Endothelial cell of umbilical vein (primary cell): ENCODE results near the gene RET. TPM values are rescaled to one million over a fixed set of nuclear protein-coding genes. Genes with fewer than 3 reads are reported as not detected.

Source experiments
- BruUV-seq: library from RNA; stranded (reverse); fragments of 400-500 nt; replicated peaks from 2 replicates; lab custom pipeline; 2021; lab: Mats Ljungman, UMichigan
- CTCF ChIA-PET: fragments of 300-600, 350-600 bp; sonication (Branson Sonifier 250); formaldehyde crosslinking; loops from one replicate; lab custom pipeline; 2021; ENCODE audit warnings: antibody characterized with exemption, inconsistent platforms; lab: Charles Lee
- POLR2A ChIA-PET: fragments of 300-600, 350-600 bp; sonication (Branson Sonifier 250); formaldehyde crosslinking; loops from one replicate; lab custom pipeline; 2021; ENCODE audit warnings: antibody characterized with exemption, inconsistent platforms; lab: Charles Lee
- DNase-seq: peaks from one replicate; pipeline ENCODE4 v3.0.0-alpha.2; 2011; ENCODE audit warnings: low read depth, low spot score
- FAIRE-seq: peaks from 2 replicates; lab custom pipeline; 2011; peaks lifted over from hg19 to GRCh38; lab: Jason Lieb, UNC
- H2AFZ ChIP-seq: 2 replicates; pipeline ENCODE4 v1.6.0; 2012; ENCODE audit warnings: low read depth, low read length, control low read depth, inconsistent platforms
- H3K27ac ChIP-seq: 2 replicates; pipeline ENCODE4 v1.5.1; 2011; ENCODE audit warnings: low read depth, mild to moderate bottlenecking, control low read depth, low read length, moderate library complexity; ENCODE audit not compliant: insufficient read depth
- H3K27me3 ChIP-seq, 2 experiments: 2 replicates each; pipeline versions ENCODE4 v1.6.0 to v1.6.1; 2011; ENCODE audit warnings: low read length in 2 of 2, mixed read lengths in 1 of 2; ENCODE audit not compliant: control insufficient read depth in 2 of 2, insufficient read depth in 2 of 2
- H3K36me3 ChIP-seq, 2 experiments: 2 replicates in 1 of 2; 3 replicates in 1 of 2; pipeline ENCODE4 v1.5.1; 2011; ENCODE audit warnings: low read length in 2 of 2, mild to moderate bottlenecking in 1 of 2, moderate library complexity in 1 of 2; ENCODE audit not compliant: control insufficient read depth in 2 of 2, insufficient read depth in 2 of 2; ENCODE audit errors: extremely low read depth in 1 of 2
- H3K4me1 ChIP-seq: 3 replicates; pipeline ENCODE4 v1.5.1; 2011; ENCODE audit warnings: mild to moderate bottlenecking, low read length; ENCODE audit not compliant: control insufficient read depth, insufficient read depth; ENCODE audit errors: extremely low read depth
- H3K4me2 ChIP-seq: 2 replicates; pipeline ENCODE4 v1.6.1; 2011; ENCODE audit warnings: low read length, control low read depth, mixed read lengths; ENCODE audit not compliant: insufficient read depth
- H3K4me3 ChIP-seq, 3 experiments: fragments of 200-600 bp in 1 of 3; sonication (generic), shearing (Covaris generic) in 1 of 3; replicated peaks in 1 of 3; 2 replicates each; pipeline ENCODE4 v1.5.1; 2011 to 2016; ENCODE audit warnings: control low read depth in 3 of 3, low read length in 3 of 3, mild to moderate bottlenecking in 2 of 3, inconsistent platforms in 1 of 3, low read depth in 1 of 3, moderate library complexity in 1 of 3; ENCODE audit not compliant: insufficient read depth in 1 of 3
- H3K79me2 ChIP-seq: 2 replicates; pipeline ENCODE4 v1.6.0; 2012; ENCODE audit warnings: low read length, inconsistent platforms; ENCODE audit not compliant: control insufficient read depth, insufficient read depth
- H3K9ac ChIP-seq: replicated peaks from 2 replicates; pipeline ENCODE3; 2011; ENCODE audit warnings: low read length, control low read depth; ENCODE audit not compliant: insufficient read depth; ENCODE audit errors: extremely low read depth
- H3K9me1 ChIP-seq: replicated peaks from 3 replicates; pipeline ENCODE4 v1.6.0; 2011; ENCODE audit warnings: mild to moderate bottlenecking, low read length; ENCODE audit not compliant: control insufficient read depth, insufficient read depth; ENCODE audit errors: extremely low read depth
- H3K9me3 ChIP-seq: replicated peaks from 2 replicates; pipeline ENCODE4 v1.5.1; 2012; ENCODE audit warnings: low read length, inconsistent platforms; ENCODE audit not compliant: control insufficient read depth, insufficient read depth
- H4K20me1 ChIP-seq: replicated peaks from 2 replicates; pipeline ENCODE3; 2011; ENCODE audit warnings: mild to moderate bottlenecking, low read length; ENCODE audit not compliant: control insufficient read depth, insufficient read depth; ENCODE audit errors: extremely low read depth
- CTCF ChIP-seq, 2 donors: IDR thresholded peaks; 1 replicate in 1 of 2; 2 replicates in 1 of 2; pipeline ENCODE4 v1.5.1; 2011; ENCODE audit warnings: low read length in 2 of 2, mild to moderate bottlenecking in 2 of 2, moderate library complexity in 2 of 2, control low read depth in 1 of 2, inconsistent platforms in 1 of 2, low read depth in 1 of 2; ENCODE audit not compliant: insufficient read depth in 1 of 2; ENCODE audit errors: extremely low read depth in 1 of 2
- FOS ChIP-seq: IDR thresholded peaks from 2 replicates; pipeline ENCODE4 v1.6.1; 2011; ENCODE audit warnings: mild to moderate bottlenecking, low read length, moderate library complexity, borderline replicate concordance; ENCODE audit not compliant: insufficient read depth
- GATA2 ChIP-seq: IDR thresholded peaks from 2 replicates; pipeline ENCODE4 v1.7.0; 2011; ENCODE audit warnings: low read depth, mild to moderate bottlenecking, moderate library complexity, mixed read lengths, low read length; ENCODE audit not compliant: insufficient read length, insufficient read depth
- JUN ChIP-seq: IDR thresholded peaks from 2 replicates; pipeline ENCODE4 v1.6.1; 2011; ENCODE audit warnings: borderline replicate concordance, low read depth; ENCODE audit not compliant: insufficient read length, insufficient read depth
- POLR2A ChIP-seq: IDR thresholded peaks from 2 replicates; pipeline ENCODE4 v1.6.1; 2012; ENCODE audit warnings: low read depth, mild to moderate bottlenecking, control low read depth, low read length
- POLR2AphosphoS5 ChIP-seq: IDR thresholded peaks from 2 replicates; pipeline ENCODE4 v1.6.1; 2012; ENCODE audit warnings: low read depth, mild to moderate bottlenecking, control low read depth, low read length, moderate library complexity; ENCODE audit not compliant: insufficient read depth
- dilution Hi-C: fragments of 300-500 bp; cut with MboI; formaldehyde crosslinking; loops from one replicate; pipeline ENCODE4 v1.15.0; 2019; ENCODE audit warnings: low sequenced_read_pairs; ENCODE audit not compliant: extremely low pct_ligation_motif_present
- intact Hi-C: fragments of 100-400 bp; cut with micrococcal nuclease; formaldehyde crosslinking; loops from one replicate; pipeline ENCODE4 v1.10.0; 2022
- polyA plus RNA-seq, 4 experiments: library from polyadenylated mRNA; depleted of rRNA in 3 of 4; stranded (reverse) in 3 of 4; unstranded in 1 of 4; fragments of >200 nt; gene quantifications; 2 replicates each; pipeline versions ENCODE4 v1.2.1 to v1.2.3, GENCODE V29; 2011 to 2012; ENCODE audit warnings: missing spikeins in 1 of 4
- total RNA-seq: library from RNA; stranded (reverse); gene quantifications from 2 replicates; pipeline ENCODE4 v1.2.3, GENCODE V29; 2021
- TF ChIP-seq, protein P1 (sequence below): IDR thresholded peaks from 2 replicates; pipeline ENCODE4 v1.6.1; 2011; ENCODE audit not compliant: insufficient read depth, insufficient read length

Gene RET
- total and polyA plus RNA-seq, 2 donors (not counting 3 experiments of a cell fraction or from before 2014, with no cell fraction given), result 0.04 to 0.22 TPM

DNA sequence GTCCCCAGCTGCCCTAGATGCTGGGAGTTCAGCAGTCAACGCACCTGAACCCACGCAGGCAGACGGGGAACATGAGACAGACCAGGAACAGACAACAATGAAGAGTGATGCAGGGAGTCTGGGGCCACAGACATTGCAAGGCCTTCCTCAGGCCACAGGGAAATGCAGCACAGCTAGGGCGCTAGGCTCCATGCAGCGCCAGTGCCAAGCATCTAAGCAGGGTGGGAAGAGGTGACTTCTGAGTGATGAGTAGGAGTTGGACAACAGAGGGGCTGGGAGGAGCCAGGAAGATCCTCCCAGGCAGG, 7.7 kb upstream of the RET start:
- Histone ChIP-seq H3K4me3 (no peak overlapping the region), H3K9me3 (no peaks in the 10 kb centered on the region), H3K79me2 (no peaks in the 10 kb centered on the region), H3K27ac (no peak overlapping the region), H3K36me3 (no peaks in the 10 kb centered on the region), H3K9me1 (no peaks in the 10 kb centered on the region), H3K4me1 (no peaks in the 10 kb centered on the region), H3K4me2 (no peak overlapping the region), H4K20me1 (no peaks in the 10 kb centered on the region), H3K27me3 (no peaks in the 10 kb centered on the region), H3K9ac (no peak overlapping the region), H2AFZ (no peak overlapping the region)
- TF ChIP-seq POLR2A (no peak), POLR2AphosphoS5 (no peak), GATA2 (no peak), CTCF (IDR thresholded peaks at IDR 0.05; ENCODE audit: extremely low read depth in 1 of 2, insufficient read depth in 1 of 2, low read depth in 1 of 2, low read length in 2 of 2) (no peak), JUN (no peak), FOS (no peak)
- TF ChIP-seq, protein P1, sequence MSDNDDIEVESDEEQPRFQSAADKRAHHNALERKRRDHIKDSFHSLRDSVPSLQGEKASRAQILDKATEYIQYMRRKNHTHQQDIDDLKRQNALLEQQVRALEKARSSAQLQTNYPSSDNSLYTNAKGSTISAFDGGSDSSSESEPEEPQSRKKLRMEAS, result no peak
- dilution Hi-C loops, result no loop called here
- intact Hi-C loops, result no loop called here
- CTCF ChIA-PET, result no interaction called here
- no TSS peak for BruUV-seq
- POLR2A ChIA-PET, result no interaction called here
- FAIRE-seq (no peak), DNase-seq (no peak)
